Measurements from ENCODE around the gene CYP4F12. TPM values are rescaled to one million over a fixed set of nuclear protein-coding genes. Genes with fewer than 3 reads are reported as not detected.
A peak's percentile ranks its signal among the peaks of the same experiment; 100 is the strongest.

Gene CYP4F12
- not detected for polyA plus RNA-seq (2013, experiment 1 of 2)
- polyA plus RNA-seq (2013, experiment 2 of 2): not detected

- Histone ChIP-seq H3K36me3 (ENCODE audit: control insufficient read depth, insufficient read depth, low read length) (no peaks in the 10 kb centered on the region), H3K4ac (ENCODE audit: low read depth, low read length) (no peak within 1 kb of the TSS), H3K23ac (ENCODE audit: low read length) (no peak within 1 kb of the TSS), H2BK5ac (ENCODE audit: low read length) (no peak within 1 kb of the TSS), H3K27me3 (ENCODE audit: insufficient read depth, low read length, poor library complexity) (no peaks in the 10 kb centered on the region), H3K27ac (ENCODE audit: low read depth, low read length) (no peak within 1 kb of the TSS), H3K18ac (ENCODE audit: low read length) (no peak within 1 kb of the TSS), H3K79me1 (ENCODE audit: low read length) (no peaks in the 10 kb centered on the region), H3K4me3 (ENCODE audit: low read length) (no peak within 1 kb of the TSS), H2BK15ac (replicated peaks; ENCODE audit: low read depth) (no peak within 1 kb of the TSS), H2AK5ac (ENCODE audit: low read length) (no peak within 1 kb of the TSS), H2BK120ac (ENCODE audit: low read depth, low read length) (no peak within 1 kb of the TSS), H3K4me1 (ENCODE audit: control insufficient read depth, low read depth, low read length) (no peaks in the 10 kb centered on the region), H3K56ac (ENCODE audit: low read length) (no peak within 1 kb of the TSS), H4K8ac (ENCODE audit: low read depth, low read length) (no peak within 1 kb of the TSS), H3K9ac (ENCODE audit: low read length) (no peak within 1 kb of the TSS), H3K79me2 (ENCODE audit: control insufficient read depth, insufficient read depth, low read length) (no peaks in the 10 kb centered on the region), H4K5ac (ENCODE audit: low read length) (no peak within 1 kb of the TSS), H3K4me2 (ENCODE audit: low read length) (no peak within 1 kb of the TSS)
- WGBS (ENCODE audit: extremely low coverage, insufficient coverage, low lambda C conversion rate): no CpG with 5 or more reads among the region's 6 CpGs
- no peak for DNase-seq
Observed at GRCh38 chr19:15672580-15673175, at the start of gene CYP4F12. TSS of gene CYP4F12 (plus strand) at chr19:15673087. CDS start at chr19:15673530, 443 bp downstream.

GRCh38 chr19:15623711-15624318 lies 49.1 kb upstream of the CYP4F12 start:
- H2BK15ac ChIP-seq (replicated peaks; ENCODE audit: low read depth): no peak overlapping the region
- no peaks in the 10 kb centered on the region for H3K4me1 ChIP-seq (ENCODE audit: control insufficient read depth, low read depth, low read length)
- no peaks in the 10 kb centered on the region for H3K79me1 ChIP-seq (ENCODE audit: low read length)
- H3K23ac ChIP-seq (ENCODE audit: low read length): no peak overlapping the region
- no peak overlapping the region for H2AK5ac ChIP-seq (ENCODE audit: low read length)
- peak; percentile 2 for DNase-seq
- H4K8ac ChIP-seq (ENCODE audit: low read depth, low read length): no peak overlapping the region
- no CpG with 5 or more reads among the region's 9 CpGs for WGBS (ENCODE audit: extremely low coverage, insufficient coverage, low lambda C conversion rate)
- H3K27me3 ChIP-seq (ENCODE audit: insufficient read depth, low read length, poor library complexity): no peaks in the 10 kb centered on the region
- H2BK120ac ChIP-seq (ENCODE audit: low read depth, low read length): no peak overlapping the region
- no peak overlapping the region for H3K4me2 ChIP-seq (ENCODE audit: low read length)
- H3K27ac ChIP-seq (ENCODE audit: low read depth, low read length): no peak overlapping the region
- H3K4ac ChIP-seq (ENCODE audit: low read depth, low read length): no peak overlapping the region
- H2BK5ac ChIP-seq (ENCODE audit: low read length): no peak overlapping the region
- no peaks in the 10 kb centered on the region for H3K36me3 ChIP-seq (ENCODE audit: control insufficient read depth, insufficient read depth, low read length)
- H4K5ac ChIP-seq (ENCODE audit: low read length): no peak overlapping the region
- H3K79me2 ChIP-seq (ENCODE audit: control insufficient read depth, insufficient read depth, low read length): no peaks in the 10 kb centered on the region
- no peak overlapping the region for H3K56ac ChIP-seq (ENCODE audit: low read length)
- H3K4me3 ChIP-seq (ENCODE audit: low read length): no peak overlapping the region
- H3K18ac ChIP-seq (ENCODE audit: low read length): no peak overlapping the region
- H3K9ac ChIP-seq (ENCODE audit: low read length): no peak overlapping the region

GRCh38 chr19:15628236-15629002 lies 44.5 kb upstream of the CYP4F12 start:
- H2BK120ac ChIP-seq (ENCODE audit: low read depth, low read length): no peak overlapping the region
- no peak overlapping the region for H3K4me2 ChIP-seq (ENCODE audit: low read length)
- H2AK5ac ChIP-seq (ENCODE audit: low read length): no peak overlapping the region
- no peak overlapping the region for H2BK5ac ChIP-seq (ENCODE audit: low read length)
- WGBS (ENCODE audit: extremely low coverage, insufficient coverage, low lambda C conversion rate): no CpG with 5 or more reads among the region's 22 CpGs
- no peak overlapping the region for H3K27ac ChIP-seq (ENCODE audit: low read depth, low read length)
- no peaks in the 10 kb centered on the region for H3K36me3 ChIP-seq (ENCODE audit: control insufficient read depth, insufficient read depth, low read length)
- H3K23ac ChIP-seq (ENCODE audit: low read length): no peak overlapping the region
- no peak overlapping the region for H3K4me3 ChIP-seq (ENCODE audit: low read length)
- H3K18ac ChIP-seq (ENCODE audit: low read length): no peak overlapping the region
- DNase-seq: no peak
- H3K56ac ChIP-seq (ENCODE audit: low read length): no peak overlapping the region
- no peaks in the 10 kb centered on the region for H3K4me1 ChIP-seq (ENCODE audit: control insufficient read depth, low read depth, low read length)
- H3K79me2 ChIP-seq (ENCODE audit: control insufficient read depth, insufficient read depth, low read length): no peaks in the 10 kb centered on the region
- H3K4ac ChIP-seq (ENCODE audit: low read depth, low read length): no peak overlapping the region
- H2BK15ac ChIP-seq (replicated peaks; ENCODE audit: low read depth): no peak overlapping the region
- no peaks in the 10 kb centered on the region for H3K27me3 ChIP-seq (ENCODE audit: insufficient read depth, low read length, poor library complexity)
- H4K5ac ChIP-seq (ENCODE audit: low read length): no peak overlapping the region
- H3K79me1 ChIP-seq (ENCODE audit: low read length): no peaks in the 10 kb centered on the region
- H4K8ac ChIP-seq (ENCODE audit: low read depth, low read length): no peak overlapping the region
- no peak overlapping the region for H3K9ac ChIP-seq (ENCODE audit: low read length)

- no peak overlapping the region for H2AK5ac ChIP-seq (ENCODE audit: low read length)
- H2BK120ac ChIP-seq (ENCODE audit: low read depth, low read length): no peak overlapping the region
- H3K9ac ChIP-seq (ENCODE audit: low read length): no peak overlapping the region
- H3K18ac ChIP-seq (ENCODE audit: low read length): no peak overlapping the region
- H3K36me3 ChIP-seq (ENCODE audit: control insufficient read depth, insufficient read depth, low read length): no peaks in the 10 kb centered on the region
- no peak overlapping the region for H3K23ac ChIP-seq (ENCODE audit: low read length)
- no peaks in the 10 kb centered on the region for H3K27me3 ChIP-seq (ENCODE audit: insufficient read depth, low read length, poor library complexity)
- no peak overlapping the region for H4K5ac ChIP-seq (ENCODE audit: low read length)
- no peak overlapping the region for H3K4me3 ChIP-seq (ENCODE audit: low read length)
- H4K8ac ChIP-seq (ENCODE audit: low read depth, low read length): no peak overlapping the region
- H3K4ac ChIP-seq (ENCODE audit: low read depth, low read length): no peak overlapping the region
- no peak overlapping the region for H3K4me2 ChIP-seq (ENCODE audit: low read length)
- no peak overlapping the region for H3K56ac ChIP-seq (ENCODE audit: low read length)
- H3K79me1 ChIP-seq (ENCODE audit: low read length): no peaks in the 10 kb centered on the region
- no peak overlapping the region for H2BK5ac ChIP-seq (ENCODE audit: low read length)
- no peaks in the 10 kb centered on the region for H3K4me1 ChIP-seq (ENCODE audit: control insufficient read depth, low read depth, low read length)
- no peak overlapping the region for H2BK15ac ChIP-seq (replicated peaks; ENCODE audit: low read depth)
- peak; percentile 56 for DNase-seq
- H3K79me2 ChIP-seq (ENCODE audit: control insufficient read depth, insufficient read depth, low read length): no peaks in the 10 kb centered on the region
- H3K27ac ChIP-seq (ENCODE audit: low read depth, low read length): no peak overlapping the region
- no CpG with 5 or more reads among the region's 25 CpGs for WGBS (ENCODE audit: extremely low coverage, insufficient coverage, low lambda C conversion rate)
Observed at GRCh38 chr19:15629003-15629880, 43.6 kb upstream of the CYP4F12 start.

- H3K4me2 ChIP-seq (ENCODE audit: low read length): no peak overlapping the region
- H3K79me1 ChIP-seq (ENCODE audit: low read length): no peaks in the 10 kb centered on the region
- H2BK5ac ChIP-seq (ENCODE audit: low read length): no peak overlapping the region
- no peak overlapping the region for H4K5ac ChIP-seq (ENCODE audit: low read length)
- H3K56ac ChIP-seq (ENCODE audit: low read length): no peak overlapping the region
- H2BK120ac ChIP-seq (ENCODE audit: low read depth, low read length): no peak overlapping the region
- no peak overlapping the region for H3K27ac ChIP-seq (ENCODE audit: low read depth, low read length)
- H3K9ac ChIP-seq (ENCODE audit: low read length): no peak overlapping the region
- no peaks in the 10 kb centered on the region for H3K4me1 ChIP-seq (ENCODE audit: control insufficient read depth, low read depth, low read length)
- H4K8ac ChIP-seq (ENCODE audit: low read depth, low read length): no peak overlapping the region
- H3K23ac ChIP-seq (ENCODE audit: low read length): no peak overlapping the region
- WGBS (ENCODE audit: extremely low coverage, insufficient coverage, low lambda C conversion rate): no CpG with 5 or more reads among the region's 9 CpGs
- H3K79me2 ChIP-seq (ENCODE audit: control insufficient read depth, insufficient read depth, low read length): no peaks in the 10 kb centered on the region
- H3K18ac ChIP-seq (ENCODE audit: low read length): no peak overlapping the region
- H3K36me3 ChIP-seq (ENCODE audit: control insufficient read depth, insufficient read depth, low read length): no peaks in the 10 kb centered on the region
- no peak overlapping the region for H3K4ac ChIP-seq (ENCODE audit: low read depth, low read length)
- no peak overlapping the region for H2AK5ac ChIP-seq (ENCODE audit: low read length)
- H3K4me3 ChIP-seq (ENCODE audit: low read length): no peak overlapping the region
- H3K27me3 ChIP-seq (ENCODE audit: insufficient read depth, low read length, poor library complexity): no peaks in the 10 kb centered on the region
- peak; percentile 18 for DNase-seq
- no peak overlapping the region for H2BK15ac ChIP-seq (replicated peaks; ENCODE audit: low read depth)
Observed at GRCh38 chr19:15631817-15632216, 41.1 kb upstream of the CYP4F12 start.

Measured in mesendoderm (in vitro differentiated cells).